OCI-LY7 (cell line): ENCODE data around the gene FMNL2.

Source experiments
- EZH2phosphoT487 ChIP-seq: fragments of 200-600 bp; sonication (generic); IDR thresholded peaks from 2 replicates; pipeline ENCODE4 v1.6.1; 2018; ENCODE audit warnings: low read depth, borderline replicate concordance, mild to moderate bottlenecking, mixed run types, antibody characterized with exemption, low read length, moderate library complexity, mixed read lengths
- TF ChIP-seq, protein P1 (sequence below): fragments of 200-600 bp; sonication (generic); conservative IDR thresholded peaks from 2 replicates; pipeline ENCODE4 v1.5.1; 2014; ENCODE audit warnings: mild to moderate bottlenecking, antibody characterized with exemption, low read length, moderate library complexity, mixed read lengths

GRCh38 chr2:152415796-152416195 is 80.8 kb downstream of the FMNL2 start:
- TF ChIP-seq, protein P1, sequence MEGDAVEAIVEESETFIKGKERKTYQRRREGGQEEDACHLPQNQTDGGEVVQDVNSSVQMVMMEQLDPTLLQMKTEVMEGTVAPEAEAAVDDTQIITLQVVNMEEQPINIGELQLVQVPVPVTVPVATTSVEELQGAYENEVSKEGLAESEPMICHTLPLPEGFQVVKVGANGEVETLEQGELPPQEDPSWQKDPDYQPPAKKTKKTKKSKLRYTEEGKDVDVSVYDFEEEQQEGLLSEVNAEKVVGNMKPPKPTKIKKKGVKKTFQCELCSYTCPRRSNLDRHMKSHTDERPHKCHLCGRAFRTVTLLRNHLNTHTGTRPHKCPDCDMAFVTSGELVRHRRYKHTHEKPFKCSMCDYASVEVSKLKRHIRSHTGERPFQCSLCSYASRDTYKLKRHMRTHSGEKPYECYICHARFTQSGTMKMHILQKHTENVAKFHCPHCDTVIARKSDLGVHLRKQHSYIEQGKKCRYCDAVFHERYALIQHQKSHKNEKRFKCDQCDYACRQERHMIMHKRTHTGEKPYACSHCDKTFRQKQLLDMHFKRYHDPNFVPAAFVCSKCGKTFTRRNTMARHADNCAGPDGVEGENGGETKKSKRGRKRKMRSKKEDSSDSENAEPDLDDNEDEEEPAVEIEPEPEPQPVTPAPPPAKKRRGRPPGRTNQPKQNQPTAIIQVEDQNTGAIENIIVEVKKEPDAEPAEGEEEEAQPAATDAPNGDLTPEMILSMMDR, result no peak
- no peak for TF ChIP-seq EZH2phosphoT487
